SU-DHL-6 (cell line): ENCODE data around the gene RSPO3.

ENCODE experiments used
- H2AFZ ChIP-seq: fragments of 200-600 bp; sonication (generic); 2 replicates; pipeline ENCODE4 v1.6.1; 2014; ENCODE audit warnings: low read depth, mild to moderate bottlenecking, moderate library complexity, mixed read lengths, antibody characterized with exemption, low read length; ENCODE audit not compliant: severe bottlenecking
- H3F3A ChIP-seq: fragments of 200-600 bp; shearing (Covaris generic); 2 replicates; pipeline ENCODE4 v1.6.0; 2016; ENCODE audit warnings: antibody characterized with exemption, mild to moderate bottlenecking; ENCODE audit not compliant: insufficient read depth
- H3K27ac ChIP-seq: fragments of 200-600 bp; sonication (generic); 2 replicates; pipeline ENCODE4 v1.5.1; 2016; ENCODE audit warnings: low read depth, mild to moderate bottlenecking, low read length, moderate library complexity, mixed read lengths
- H3K27me3 ChIP-seq: fragments of 200-600 bp; sonication (generic), shearing (Covaris generic); 2 replicates; pipeline ENCODE4 v1.6.0; 2014; ENCODE audit warnings: mild to moderate bottlenecking, low read length
- H3K36me3 ChIP-seq: fragments of 200-600 bp; sonication (generic); 2 replicates; pipeline ENCODE4 v1.6.1; 2014; ENCODE audit warnings: mild to moderate bottlenecking, low read length, mixed read lengths
- H3K4me2 ChIP-seq: fragments of 300-600, 200-600 bp; shearing (Covaris generic), sonication (generic); 2 replicates; pipeline ENCODE4 v1.6.0; 2014; ENCODE audit warnings: low read length, low read depth, mild to moderate bottlenecking; ENCODE audit not compliant: poor library complexity, severe bottlenecking
- H3K4me3 ChIP-seq: fragments of 200-600 bp; sonication (generic); 2 replicates; pipeline ENCODE4 v1.5.1; 2014; ENCODE audit warnings: antibody characterized with exemption, low read length, mild to moderate bottlenecking, mixed read lengths; ENCODE audit not compliant: insufficient read depth, poor library complexity, severe bottlenecking
- H3K79me2 ChIP-seq: fragments of 200-600 bp; sonication (generic); 2 replicates; pipeline ENCODE4 v1.6.1; 2014; ENCODE audit warnings: mild to moderate bottlenecking, low read length, moderate library complexity; ENCODE audit not compliant: insufficient read depth
- H3K9ac ChIP-seq: fragments of 200-600 bp; sonication (generic); 2 replicates; pipeline ENCODE4 v1.7.0; 2014; ENCODE audit warnings: mild to moderate bottlenecking, low read length
- H3K9me2 ChIP-seq: fragments of 200-600 bp; sonication (generic); replicated peaks from 2 replicates; pipeline ENCODE4 v1.6.1; 2014; ENCODE audit warnings: low read length; ENCODE audit not compliant: insufficient read depth
- H3K9me3 ChIP-seq: fragments of 200-600 bp; sonication (generic); 2 replicates; pipeline ENCODE4 v1.6.1; 2014; ENCODE audit warnings: low read length, mixed read lengths; ENCODE audit not compliant: insufficient read depth
- H4K20me1 ChIP-seq: fragments of 200-600 bp; sonication (generic); 2 replicates; pipeline ENCODE4 v1.6.1; 2014; ENCODE audit warnings: low read depth, mild to moderate bottlenecking, antibody characterized with exemption, low read length, moderate library complexity, mixed read lengths
- EZH2phosphoT487 ChIP-seq: fragments of 200-600 bp; sonication (generic), shearing (Covaris generic); conservative IDR thresholded peaks from 2 replicates; pipeline ENCODE4 v1.6.1; 2018; ENCODE audit warnings: mild to moderate bottlenecking, antibody characterized with exemption, low read length, moderate library complexity, mixed read lengths
- TF ChIP-seq, protein P1 (sequence below): fragments of 200-600 bp; sonication (generic); IDR thresholded peaks from one replicate; pipeline ENCODE4 v1.5.1; 2017; ENCODE audit warnings: antibody characterized with exemption, mild to moderate bottlenecking, low read length, moderate library complexity; ENCODE audit not compliant: insufficient read depth, poor library complexity, severe bottlenecking

Gene RSPO3

DNA sequence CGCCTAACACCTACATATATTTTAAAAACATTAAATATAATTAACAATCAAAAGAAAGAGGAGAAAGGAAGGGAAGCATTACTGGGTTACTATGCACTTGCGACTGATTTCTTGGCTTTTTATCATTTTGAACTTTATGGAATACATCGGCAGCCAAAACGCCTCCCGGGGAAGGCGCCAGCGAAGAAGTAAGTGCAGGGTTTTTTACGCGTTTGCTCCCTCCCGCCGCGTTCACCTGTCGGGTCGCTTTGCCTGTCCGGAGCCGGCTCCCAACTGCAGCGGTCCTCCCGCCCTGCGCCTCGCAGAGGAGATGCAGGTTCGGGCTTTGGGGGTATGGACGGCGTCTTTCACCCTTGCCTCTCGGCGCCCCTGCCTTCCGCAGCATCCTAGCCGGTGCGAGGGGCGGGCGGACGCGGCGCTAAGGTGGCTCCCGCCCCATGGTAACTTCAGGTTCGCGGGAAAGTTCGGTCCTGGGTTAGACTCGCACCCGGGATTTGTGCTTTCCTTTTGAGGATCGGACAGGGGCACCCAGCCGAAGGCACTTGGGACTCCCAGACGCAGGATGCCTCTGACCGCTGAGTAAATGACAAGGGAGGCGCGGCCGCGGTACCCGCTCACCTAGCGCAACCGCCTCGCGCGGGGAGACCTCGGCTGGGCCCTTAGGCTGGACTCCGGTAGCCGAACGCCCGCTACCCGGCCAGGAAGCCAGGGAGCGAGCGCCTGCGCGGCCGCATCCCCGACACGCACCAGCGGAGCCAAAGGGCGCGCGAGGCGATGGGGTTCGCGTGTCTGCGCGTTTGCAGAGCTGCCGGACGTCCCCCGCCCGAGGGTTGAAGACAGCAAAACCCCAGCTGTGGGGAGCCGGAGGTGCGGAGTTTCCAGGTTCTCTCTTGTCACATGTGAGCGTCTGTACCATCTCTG, 891 bp downstream of the RSPO3 start:
- Histone ChIP-seq H3K27me3 (no peaks in the 10 kb centered on the region), H3F3A (no peaks in the 10 kb centered on the region), H3K9ac (peak overlapping the region; percentile 7; the same call in 1 of the 2 replicates), H3K27ac (no peak overlapping the region), H3K36me3 (no peaks in the 10 kb centered on the region), H3K4me3 (peak overlapping the region; percentile 36), H3K79me2 (no peaks in the 10 kb centered on the region), H3K4me2 (peak overlapping the region; percentile 54), H4K20me1 (no peaks in the 10 kb centered on the region), H3K9me3 (no peaks in the 10 kb centered on the region), H2AFZ (peak overlapping the region; percentile 49), H3K9me2 (no peaks in the 10 kb centered on the region)
- peak; percentile 96 for TF ChIP-seq EZH2phosphoT487
- TF ChIP-seq, protein P1, sequence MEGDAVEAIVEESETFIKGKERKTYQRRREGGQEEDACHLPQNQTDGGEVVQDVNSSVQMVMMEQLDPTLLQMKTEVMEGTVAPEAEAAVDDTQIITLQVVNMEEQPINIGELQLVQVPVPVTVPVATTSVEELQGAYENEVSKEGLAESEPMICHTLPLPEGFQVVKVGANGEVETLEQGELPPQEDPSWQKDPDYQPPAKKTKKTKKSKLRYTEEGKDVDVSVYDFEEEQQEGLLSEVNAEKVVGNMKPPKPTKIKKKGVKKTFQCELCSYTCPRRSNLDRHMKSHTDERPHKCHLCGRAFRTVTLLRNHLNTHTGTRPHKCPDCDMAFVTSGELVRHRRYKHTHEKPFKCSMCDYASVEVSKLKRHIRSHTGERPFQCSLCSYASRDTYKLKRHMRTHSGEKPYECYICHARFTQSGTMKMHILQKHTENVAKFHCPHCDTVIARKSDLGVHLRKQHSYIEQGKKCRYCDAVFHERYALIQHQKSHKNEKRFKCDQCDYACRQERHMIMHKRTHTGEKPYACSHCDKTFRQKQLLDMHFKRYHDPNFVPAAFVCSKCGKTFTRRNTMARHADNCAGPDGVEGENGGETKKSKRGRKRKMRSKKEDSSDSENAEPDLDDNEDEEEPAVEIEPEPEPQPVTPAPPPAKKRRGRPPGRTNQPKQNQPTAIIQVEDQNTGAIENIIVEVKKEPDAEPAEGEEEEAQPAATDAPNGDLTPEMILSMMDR = no peak

- Histone ChIP-seq H3K79me2 (no peaks in the 10 kb centered on the region), H3F3A (no peaks in the 10 kb centered on the region), H3K27me3 (no peaks in the 10 kb centered on the region), H3K27ac (no peak overlapping the region), H3K4me2 (peak overlapping the region; percentile 54), H3K36me3 (no peaks in the 10 kb centered on the region), H3K9me3 (no peaks in the 10 kb centered on the region), H3K9me2 (no peaks in the 10 kb centered on the region), H4K20me1 (no peaks in the 10 kb centered on the region), H2AFZ (peak overlapping the region; percentile 49), H3K9ac (no peak overlapping the region; the same call in 1 of the 2 replicates), H3K4me3 (no peak overlapping the region)
- TF ChIP-seq, protein P1 = no peak
- no peak for TF ChIP-seq EZH2phosphoT487
Measured at GRCh38 chr6:127120023-127120786, 1.7 kb downstream of the RSPO3 start.

GRCh38 chr6:127120787-127121636, 2.5 kb downstream of the RSPO3 start:
- Histone ChIP-seq H2AFZ (no peak overlapping the region), H3K27me3 (no peaks in the 10 kb centered on the region), H3K9ac (no peak overlapping the region), H3F3A (no peaks in the 10 kb centered on the region), H3K4me2 (no peak overlapping the region), H3K79me2 (no peaks in the 10 kb centered on the region), H3K9me2 (no peaks in the 10 kb centered on the region), H4K20me1 (no peaks in the 10 kb centered on the region), H3K27ac (no peak overlapping the region), H3K4me3 (no peak overlapping the region), H3K9me3 (no peaks in the 10 kb centered on the region), H3K36me3 (no peaks in the 10 kb centered on the region)
- TF ChIP-seq, protein P1 = peak; percentile 65
- no peak for TF ChIP-seq EZH2phosphoT487
